Measurements from ENCODE around the gene USP49. TPM values are rescaled to one million over a fixed set of nuclear protein-coding genes. Genes with fewer than 3 reads are reported as not detected.
"Not testable (repeated sequence)": the region's sequence is repeated elsewhere in the genome, so short reads cannot be mapped to it uniquely, and the experiment has no call there.

The USP49 gene
- total RNA-seq (1 to 10 TPM; 1.8 to 6.0 (median 3.1) TPM), polyA plus RNA-seq (under 1 TPM; 0.44 to 0.61 TPM), total RNA-seq (1.2 reads per million)

- peaks cover 0 to 7% (median 0%) of the 10 kb centered on the region in 5 donors for H3K27me3 Mint-ChIP-seq
- no peaks in the 10 kb centered on the region for H3K27me3 ChIP-seq (ENCODE audit: control insufficient read depth in 2 of 2, insufficient read depth in 2 of 2, low read length in 2 of 2)
- peak within 1 kb of the TSS; percentile 69 for H3K4me3 ChIP-seq (ENCODE audit: low read length)
- peak within 1 kb of the TSS; percentile 76 for H3K27ac ChIP-seq (ENCODE audit: low read depth, low read length)
- peak; percentile 83 to 92 (median 90) for DNase-seq
- H3K27ac Mint-ChIP-seq = peak within 1 kb of the TSS in 7 of 9 donors; percentile 78 to 97 (median 93)
- no peaks in the 10 kb centered on the region for H3K9me3 Mint-ChIP-seq
- CTCF ChIA-PET = interaction anchor here (0.5 to 1.4 kb wide), 5 partner anchors 26 to 320 kb away, joined by 3 to 5 read pairs (median 5); partner anchors contain the start of genes BYSL, MED20 and TOMM6
- H3K4me3 Mint-ChIP-seq = peak within 1 kb of the TSS in 1 of 10 donors; percentile 94
- POLR2A ChIA-PET = interaction anchor here (0.5 to 1.9 kb wide), 9 partner anchors 9 to 243 kb away, joined by 3 to 8 read pairs (median 4); partner anchors contain the start of genes BYSL, MED20, TAF8 and TOMM6
- H3K36me3 ChIP-seq (ENCODE audit: control insufficient read depth in 2 of 3, insufficient read depth in 3 of 3, low read length in 3 of 3) = no peaks in the 10 kb centered on the region
- peaks cover 14 to 26% of the 10 kb centered on the region in 2 donors for H3K4me1 ChIP-seq (ENCODE audit: control insufficient read depth in 2 of 2, insufficient read depth in 2 of 2, low read length in 2 of 2)
- peaks cover 5 to 17% (median 11%) of the 10 kb centered on the region in 7 donors for H3K4me1 Mint-ChIP-seq
- intact Hi-C loops (cut with micrococcal nuclease) = loop anchor here (1.0 to 5.0 kb wide), 15 partner anchors 26 to 1277 kb away; partner anchors contain the start of genes BYSL (in 2 of the 2), CCND3 (in 2 of the 2), MED20 (in 2 of the 2) and TAF8 (in 2 of the 2)
- no peaks in the 10 kb centered on the region for H3K9me3 ChIP-seq (ENCODE audit: control insufficient read depth in 2 of 3, low read length in 3 of 3)
- peak; percentile 97 for ATAC-seq
- H3K36me3 Mint-ChIP-seq = peaks cover 0 to 2% (median 0%) of the 10 kb centered on the region in 5 donors
Observed at GRCh38 chr6:41895300-41896233, at the start of gene USP49. USP49 (minus strand) TSS chr6:41895375; CDS start chr6:41806983, 88,392 bp downstream.

DNA sequence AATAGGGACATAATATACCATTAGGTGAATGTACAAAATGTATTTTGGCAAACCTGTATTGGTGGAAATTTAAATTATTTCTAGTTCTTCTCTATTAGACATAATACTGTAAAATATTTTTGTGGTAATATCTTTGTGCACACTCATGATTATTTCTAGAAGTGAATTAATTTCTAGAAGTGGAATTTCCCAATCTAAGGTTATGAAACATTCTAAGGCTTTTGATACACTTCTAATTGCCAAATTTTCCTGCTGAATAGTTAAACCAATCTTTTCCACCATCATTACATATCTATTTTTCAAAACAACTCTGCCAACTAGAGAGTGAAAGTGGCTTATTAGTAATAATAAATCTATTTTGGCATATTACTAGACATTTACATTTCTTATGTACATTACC, 48.3 kb upstream of the USP49 start:
- H3K27me3 ChIP-seq (ENCODE audit: control insufficient read depth in 2 of 2, insufficient read depth in 2 of 2, low read length in 2 of 2) = no peaks in the 10 kb centered on the region
- H3K9me3 ChIP-seq (ENCODE audit: control insufficient read depth in 2 of 3, low read length in 3 of 3) = no peaks in the 10 kb centered on the region
- Mint-ChIP-seq H3K4me1 (peaks cover 33 to 79% (median 66%) of the 10 kb centered on the region in 7 donors), H3K27ac (peak overlapping the region in 4 of 9 donors; percentile 0 to 84 (median 67)), H3K4me3 (no peak overlapping the region), H3K9me3 (peaks cover 0 to 9% (median 0%) of the 10 kb centered on the region in 11 donors), H3K36me3 (peaks cover 6 to 33% (median 10%) of the 10 kb centered on the region in 5 donors), H3K27me3 (no peaks in the 10 kb centered on the region)
- no peak for DNase-seq
- intact Hi-C loops (cut with micrococcal nuclease) = loop anchor here in 1 of 2 donors (5.0 kb wide), 2 partner anchors 34 to 619 kb away; partner anchors contain the start of gene UBR2
- H3K4me1 ChIP-seq (ENCODE audit: control insufficient read depth in 2 of 2, insufficient read depth in 2 of 2, low read length in 2 of 2) = peaks cover 31 to 56% of the 10 kb centered on the region in 2 donors
- ChIA-PET CTCF (interaction anchor here (0.7 to 1.2 kb wide), 2 partner anchors 96 to 930 kb away, joined by 4 read pairs; no protein-coding TSS in a partner anchor), POLR2A (interaction anchor here (1.5 to 11.8 kb wide), 2 partner anchors 14 to 102 kb away, joined by 5 to 180 read pairs; partner anchors contain the start of gene TAF8)
- peak overlapping the region; percentile 40 for H3K27ac ChIP-seq (ENCODE audit: low read depth, low read length)
- H3K36me3 ChIP-seq (ENCODE audit: control insufficient read depth in 2 of 3, insufficient read depth in 3 of 3, low read length in 3 of 3) = peaks cover 0 to 12% (median 0%) of the 10 kb centered on the region in 3 experiments
- H3K4me3 ChIP-seq (ENCODE audit: low read length) = no peak overlapping the region
- ATAC-seq = no peak

DNA sequence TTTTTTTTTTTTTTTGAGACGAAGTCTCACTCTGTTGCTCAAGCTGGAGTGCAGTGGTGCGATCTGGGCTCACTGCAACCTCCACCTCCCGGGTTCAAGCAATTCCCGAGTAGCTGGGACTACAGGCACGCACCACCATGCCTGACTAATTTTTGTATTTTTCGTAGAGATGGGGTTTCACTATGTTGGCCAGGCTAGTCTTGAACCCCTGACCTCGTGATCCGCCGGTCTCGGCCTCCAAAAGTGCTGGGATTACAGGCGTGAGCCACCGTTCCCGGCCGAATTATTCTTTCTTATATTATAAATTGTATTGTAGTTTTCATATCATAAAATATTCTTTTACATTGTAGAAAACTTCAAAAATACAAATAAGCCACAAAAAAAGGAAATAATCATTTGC, 47.7 kb upstream of the USP49 start:
- Histone ChIP-seq H3K27ac (ENCODE audit: low read depth, low read length) (peak overlapping the region; percentile 66), H3K36me3 (ENCODE audit: control insufficient read depth in 2 of 3, insufficient read depth in 3 of 3, low read length in 3 of 3) (peaks cover 0 to 12% (median 0%) of the 10 kb centered on the region in 3 experiments), H3K4me1 (ENCODE audit: control insufficient read depth in 2 of 2, insufficient read depth in 2 of 2, low read length in 2 of 2) (peaks cover 37 to 61% of the 10 kb centered on the region in 2 donors)
- H3K36me3 Mint-ChIP-seq = peaks cover 5 to 37% (median 6%) of the 10 kb centered on the region in 5 donors
- H3K27me3 Mint-ChIP-seq; H3K9me3 Mint-ChIP-seq; DNase-seq; H3K9me3 ChIP-seq (ENCODE audit: control insufficient read depth in 2 of 3, low read length in 3 of 3); H3K27me3 ChIP-seq (ENCODE audit: control insufficient read depth in 2 of 2, insufficient read depth in 2 of 2, low read length in 2 of 2); H3K4me3 ChIP-seq (ENCODE audit: low read length); ATAC-seq: not testable (repeated sequence)
- peaks cover 35 to 80% (median 67%) of the 10 kb centered on the region in 7 donors for H3K4me1 Mint-ChIP-seq
- intact Hi-C loops (cut with micrococcal nuclease) = loop anchor here (1.0 to 5.0 kb wide), 3 partner anchors 34 to 619 kb away; partner anchors contain the start of gene UBR2 (in 1 of the 2)
- peak overlapping the region in 8 of 9 donors; percentile 83 to 95 (median 92) for H3K27ac Mint-ChIP-seq
- peak overlapping the region in 8 of 10 donors; percentile 79 to 95 (median 92) for H3K4me3 Mint-ChIP-seq
- CTCF ChIA-PET = interaction anchor here (0.6 to 1.2 kb wide), 3 partner anchors 21 to 102 kb away, joined by 3 to 6 read pairs (median 3); no protein-coding TSS in a partner anchor
- POLR2A ChIA-PET = interaction anchor here (0.5 to 11.8 kb wide), 5 partner anchors 12 to 102 kb away, joined by 3 to 180 read pairs (median 3); partner anchors contain the start of genes BYSL and TAF8

DNA sequence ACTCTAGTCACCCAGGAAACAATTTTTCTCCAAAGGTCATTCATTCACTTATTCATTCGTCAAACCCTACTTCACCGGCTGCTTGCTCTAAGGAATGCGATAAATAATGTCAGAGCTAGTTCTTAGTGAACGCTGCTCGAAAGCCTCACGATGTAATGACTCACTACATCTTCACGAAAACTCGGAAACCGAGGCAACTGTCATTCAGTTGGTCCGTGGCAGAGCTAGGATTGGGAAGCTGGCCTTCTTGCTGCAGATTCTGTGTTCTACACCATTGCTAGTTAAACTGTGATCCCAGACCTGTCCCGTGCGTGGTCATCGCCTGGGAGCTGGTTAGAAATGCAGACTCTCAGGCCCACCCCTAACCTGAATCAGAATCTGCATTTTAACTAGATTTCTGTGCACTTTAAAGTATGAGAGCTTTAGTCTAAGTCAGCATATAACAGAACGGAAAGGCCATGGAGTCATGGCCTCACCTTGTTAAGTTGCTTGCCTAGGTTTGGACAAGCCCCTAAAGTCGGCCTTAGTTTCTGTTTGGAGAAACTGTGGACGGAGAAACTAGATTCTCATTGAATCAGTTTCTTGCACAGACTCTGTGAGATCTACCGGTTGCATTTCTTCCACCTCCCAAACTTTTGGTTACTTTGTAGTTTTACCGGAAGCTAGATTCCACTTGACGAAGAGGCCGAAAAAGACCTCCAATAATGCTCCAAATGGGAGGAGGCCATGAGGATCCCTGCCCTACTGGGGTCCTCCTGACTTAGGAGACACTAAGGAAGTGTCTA, 47.1 kb upstream of the USP49 start:
- ATAC-seq (peak; percentile 12), DNase-seq (peak in 3 of 9 donors; percentile 34 to 46 (median 35))
- H3K9me3 ChIP-seq (ENCODE audit: control insufficient read depth in 2 of 3, low read length in 3 of 3) = no peaks in the 10 kb centered on the region
- H3K4me3 ChIP-seq (ENCODE audit: low read length) = peak overlapping the region; percentile 68
- peaks cover 36 to 80% (median 67%) of the 10 kb centered on the region in 7 donors for H3K4me1 Mint-ChIP-seq
- no peaks in the 10 kb centered on the region for H3K27me3 ChIP-seq (ENCODE audit: control insufficient read depth in 2 of 2, insufficient read depth in 2 of 2, low read length in 2 of 2)
- H3K4me1 ChIP-seq (ENCODE audit: control insufficient read depth in 2 of 2, insufficient read depth in 2 of 2, low read length in 2 of 2) = peaks cover 43 to 61% of the 10 kb centered on the region in 2 donors
- H3K27me3 Mint-ChIP-seq = no peaks in the 10 kb centered on the region
- peak overlapping the region; percentile 79 to 96 (median 92) for H3K4me3 Mint-ChIP-seq
- ChIA-PET POLR2A (interaction anchor here (0.5 to 11.8 kb wide), 9 partner anchors 11 to 103 kb away, joined by 3 to 180 read pairs (median 3); partner anchors contain the start of genes BYSL and TAF8), CTCF (interaction anchor here (0.6 to 1.2 kb wide), 4 partner anchors 21 to 104 kb away, joined by 3 to 6 read pairs (median 3); no protein-coding TSS in a partner anchor)
- intact Hi-C loops (cut with micrococcal nuclease) = loop anchor here (1.0 to 5.0 kb wide), 3 partner anchors 35 to 620 kb away; partner anchors contain the start of gene UBR2 (in 1 of the 2)
- H3K27ac Mint-ChIP-seq = peak overlapping the region; percentile 83 to 95 (median 92)
- peak overlapping the region; percentile 66 for H3K27ac ChIP-seq (ENCODE audit: low read depth, low read length)
- peaks cover 0 to 13% (median 0%) of the 10 kb centered on the region in 3 experiments for H3K36me3 ChIP-seq (ENCODE audit: control insufficient read depth in 2 of 3, insufficient read depth in 3 of 3, low read length in 3 of 3)
- peaks cover 0 to 37% (median 1%) of the 10 kb centered on the region in 5 donors for H3K36me3 Mint-ChIP-seq
- H3K9me3 Mint-ChIP-seq = peaks cover 0 to 9% (median 0%) of the 10 kb centered on the region in 11 donors

- Histone ChIP-seq H3K27ac (ENCODE audit: low read depth, low read length) (peak within 1 kb of the TSS; percentile 76), H3K27me3 (ENCODE audit: control insufficient read depth in 2 of 2, insufficient read depth in 2 of 2, low read length in 2 of 2) (no peaks in the 10 kb centered on the region), H3K4me3 (ENCODE audit: low read length) (peak within 1 kb of the TSS; percentile 68), H3K9me3 (ENCODE audit: control insufficient read depth in 2 of 3, low read length in 3 of 3) (no peaks in the 10 kb centered on the region), H3K4me1 (ENCODE audit: control insufficient read depth in 2 of 2, insufficient read depth in 2 of 2, low read length in 2 of 2) (peaks cover 51 to 68% of the 10 kb centered on the region in 2 donors), H3K36me3 (ENCODE audit: control insufficient read depth in 2 of 3, insufficient read depth in 3 of 3, low read length in 3 of 3) (peaks cover 4 to 20% (median 7%) of the 10 kb centered on the region in 3 experiments)
- Mint-ChIP-seq H3K36me3 (peaks cover 0 to 43% (median 2%) of the 10 kb centered on the region in 5 donors), H3K4me3 (peak within 1 kb of the TSS; percentile 91 to 100 (median 93)), H3K27ac (peak within 1 kb of the TSS; percentile 90 to 96 (median 94)), H3K4me1 (peaks cover 40 to 83% (median 69%) of the 10 kb centered on the region in 7 donors), H3K9me3 (peaks cover 0 to 9% (median 0%) of the 10 kb centered on the region in 11 donors), H3K27me3 (no peaks in the 10 kb centered on the region)
- ChIA-PET POLR2A (interaction anchor here (0.6 to 11.8 kb wide), 8 partner anchors 9 to 104 kb away, joined by 3 to 180 read pairs (median 3); partner anchors contain the start of genes BYSL and TAF8), CTCF (interaction anchor here (1.1 to 1.2 kb wide), 2 partner anchors 103 to 104 kb away, joined by 3 to 6 read pairs; no protein-coding TSS in a partner anchor)
- peak; percentile 63 to 93 (median 76) for DNase-seq
- intact Hi-C loops (cut with micrococcal nuclease) = loop anchor here (1.0 to 5.0 kb wide), 8 partner anchors 15 to 621 kb away; partner anchors contain the start of genes USP49 (in 2 of the 2), BYSL (in 1 of the 2), MED20 (in 1 of the 2) and PRICKLE4 (in 1 of the 2)
- peak; percentile 86 for ATAC-seq
Observed at GRCh38 chr6:41941280-41942066, 46.3 kb upstream of the USP49 start, which contains the start of gene CCND3. CCND3 (minus strand) TSS chr6:41941808; CDS start chr6:41941649, 159 bp downstream.

Measured in naive thymus-derived CD4-positive, alpha-beta T cell (primary cell).